ENCODE results near the gene PLXNA2.

GRCh38 chr1:208174731-208175507, 69.3 kb downstream of the PLXNA2 start:
- TF ChIP-seq EZH2 (IDR thresholded peaks at IDR 0.05; ENCODE audit: insufficient read depth, poor library complexity, severe bottlenecking) (no peak), EZH2phosphoT487 (IDR thresholded peaks at IDR 0.05; ENCODE audit: insufficient read depth, low read depth) (no peak)
